NCI-H146 treated with DMSO at 0.1 percent for 48 hours (cell line): Measurements from ENCODE around the gene SAMD5.

ENCODE experiments used
- DNase-seq: peaks from one replicate; lab custom pipeline; 2025; ENCODE audit not compliant: unreplicated experiment; lab: John Stamatoyannopoulos, UW

Gene SAMD5

DNA sequence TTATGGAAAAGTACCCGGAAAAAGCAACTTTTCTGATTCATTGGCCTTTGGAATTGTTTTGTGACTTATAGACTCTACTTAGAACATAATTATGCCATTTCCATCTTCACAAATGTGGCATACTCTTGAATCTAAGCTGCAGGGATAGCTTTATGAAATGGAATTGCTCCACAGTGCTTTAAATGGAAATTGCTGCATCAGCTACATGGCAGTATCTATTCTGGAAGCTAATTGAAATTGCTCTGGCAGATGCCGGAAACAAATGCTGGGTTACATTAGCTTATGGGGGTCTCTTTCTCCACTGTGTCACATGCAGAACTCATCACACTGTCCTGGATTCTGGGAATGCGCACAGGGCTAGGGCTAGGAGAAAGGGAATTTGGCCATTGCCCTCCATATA, 108.9 kb downstream of the SAMD5 start:
- DNase-seq = no peak

DNA sequence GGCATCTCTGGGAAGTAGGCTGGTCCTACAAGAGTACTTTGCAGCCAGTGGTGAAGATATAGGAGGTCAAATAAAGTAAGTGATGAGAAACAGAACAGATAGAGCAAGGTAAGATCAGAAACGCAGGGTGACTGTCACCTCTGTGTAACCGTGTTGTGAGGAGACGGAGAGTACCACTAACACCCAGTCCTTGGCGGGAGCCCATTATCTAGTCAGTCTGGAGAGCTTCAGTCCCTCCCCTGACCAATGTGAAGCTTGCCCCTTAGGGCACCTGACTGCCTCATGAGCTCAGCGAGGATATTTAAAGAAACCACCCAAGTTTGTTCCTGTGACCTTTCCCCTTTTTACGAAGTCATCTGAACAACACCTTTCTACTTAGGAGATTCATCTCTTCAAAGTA, 110.0 kb downstream of the SAMD5 start:
- no peak for DNase-seq

DNA sequence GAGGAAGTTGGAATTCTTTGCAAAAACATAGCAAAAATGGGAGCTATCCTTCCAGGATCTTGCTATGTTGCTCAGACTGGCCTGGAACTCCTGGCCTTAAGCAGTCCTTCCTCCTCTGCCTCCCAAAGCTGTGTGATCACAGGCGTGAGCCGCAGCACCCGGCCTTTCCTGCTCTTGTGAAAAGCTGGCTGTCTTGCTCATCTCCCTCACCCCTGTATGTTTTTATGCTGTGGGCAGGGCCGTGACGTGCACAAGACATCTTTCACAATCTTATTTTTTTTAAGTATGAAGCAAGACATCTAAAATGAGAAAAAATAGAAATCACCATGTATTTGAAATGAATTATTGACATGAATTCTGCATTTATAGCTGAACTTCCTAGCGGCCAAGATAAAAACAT, 110.4 kb downstream of the SAMD5 start:
- DNase-seq = no peak
